GM19438 (cell line): ENCODE measurements around the gene TRMT6.

Experiments used
- ATAC-seq: cut with Tn5 transposase; IDR thresholded peaks from one replicate; pipeline ENCODE4 v1.9.1; 2021; ENCODE audit warnings: low read depth; ENCODE audit not compliant: unreplicated experiment

Gene TRMT6

DNA sequence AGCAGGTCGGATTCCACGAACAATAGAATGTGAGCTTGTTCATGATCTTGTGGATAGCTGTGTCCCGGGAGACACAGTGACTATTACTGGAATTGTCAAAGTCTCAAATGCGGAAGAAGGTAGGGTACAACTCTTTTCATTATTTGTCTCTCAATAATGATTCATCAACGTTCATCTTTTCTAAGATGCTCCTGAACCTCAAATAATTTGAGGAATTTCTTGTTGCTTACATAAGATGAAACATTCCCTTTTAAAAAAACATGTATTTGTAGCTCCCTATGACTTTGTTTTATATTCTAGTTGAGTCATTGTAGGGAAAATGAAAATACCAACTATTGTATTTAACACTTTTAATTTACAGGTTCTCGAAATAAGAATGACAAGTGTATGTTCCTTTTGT is 17.1 kb upstream of the TRMT6 start:
- ATAC-seq, result no peak

DNA sequence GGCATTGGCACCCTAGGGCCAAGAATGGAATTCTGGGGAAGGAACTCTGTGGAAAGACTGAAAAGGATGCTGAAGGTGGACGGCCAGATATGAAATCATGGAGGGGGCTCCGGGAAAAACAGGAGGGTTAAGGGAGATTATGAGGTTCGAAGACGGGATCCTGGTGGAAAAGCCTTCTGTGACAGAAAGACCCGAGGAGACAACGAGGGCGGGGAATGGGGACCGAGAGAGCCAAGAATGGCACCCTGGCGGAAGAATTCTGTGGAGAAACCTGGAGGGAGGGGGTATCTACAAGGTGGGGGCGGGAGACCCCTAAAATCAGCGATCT is 426 bp downstream of the TRMT6 start:
- ATAC-seq, result no peak

DNA sequence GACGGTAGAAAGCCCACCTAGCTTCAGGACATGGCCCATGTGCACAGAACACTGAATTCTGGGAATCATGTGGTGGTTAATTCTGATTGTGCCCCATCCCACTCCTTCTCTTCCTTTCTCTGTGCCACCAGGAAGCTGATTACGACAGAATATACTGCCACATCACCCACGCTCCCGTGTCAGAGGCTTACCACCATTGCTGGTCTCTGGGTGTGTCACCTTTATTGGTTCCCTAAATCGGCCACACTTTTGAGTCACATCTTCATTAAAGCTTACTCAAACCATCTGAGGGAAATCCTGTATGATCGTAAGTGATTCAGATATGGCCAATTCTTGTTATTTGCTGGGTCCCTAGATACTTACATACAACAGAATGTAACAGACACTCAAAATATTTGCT is 3.1 kb downstream of the TRMT6 start:
- no peak for ATAC-seq

DNA sequence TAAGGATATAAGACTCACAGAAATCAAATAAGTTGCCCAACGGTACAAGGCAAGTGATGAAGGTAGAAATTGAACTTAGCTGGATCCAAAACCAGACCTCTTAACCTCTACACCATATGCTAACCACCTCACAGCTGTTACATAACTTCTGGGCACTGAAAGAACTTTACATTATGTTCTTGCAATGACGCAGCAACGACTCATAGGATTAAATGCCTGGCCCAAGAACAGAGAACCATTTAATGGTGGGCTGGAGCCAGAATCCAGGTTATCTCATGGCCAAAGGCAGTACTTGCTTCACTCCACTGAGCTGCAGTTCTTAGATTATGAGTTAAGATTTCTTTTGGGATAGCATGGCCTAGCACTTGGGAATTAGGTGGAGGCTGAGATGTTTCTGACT is 4.4 kb downstream of the TRMT6 start:
- ATAC-seq, result no peak

DNA sequence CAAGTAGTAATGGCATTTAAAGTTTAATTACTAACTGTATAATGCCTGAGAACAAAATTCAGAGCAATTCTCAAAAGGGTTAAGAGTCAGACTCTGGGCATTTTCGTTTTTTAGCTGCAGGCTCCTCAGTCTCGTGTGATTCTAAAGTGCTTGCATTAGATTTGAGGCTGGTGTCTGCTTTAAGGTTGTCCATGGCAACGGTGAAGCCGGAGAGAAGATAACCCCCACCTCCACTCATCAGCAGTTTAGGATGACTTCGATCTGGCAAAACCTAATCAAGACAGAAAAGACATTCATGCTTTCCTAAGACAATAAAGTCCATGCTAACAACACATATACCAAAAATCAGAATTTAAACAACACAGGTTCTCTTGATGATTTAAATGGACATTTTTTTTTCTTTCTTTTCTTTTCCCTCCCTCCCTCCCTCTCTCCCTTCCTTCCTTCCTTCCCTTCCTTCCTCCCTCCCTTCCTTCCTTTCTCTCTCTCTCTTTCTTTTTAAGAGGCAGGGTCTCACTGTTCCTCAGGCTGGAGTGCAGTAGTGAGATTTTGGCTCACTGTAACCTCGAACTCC is 11.8 kb downstream of the TRMT6 start:
- ATAC-seq, result no peak

DNA sequence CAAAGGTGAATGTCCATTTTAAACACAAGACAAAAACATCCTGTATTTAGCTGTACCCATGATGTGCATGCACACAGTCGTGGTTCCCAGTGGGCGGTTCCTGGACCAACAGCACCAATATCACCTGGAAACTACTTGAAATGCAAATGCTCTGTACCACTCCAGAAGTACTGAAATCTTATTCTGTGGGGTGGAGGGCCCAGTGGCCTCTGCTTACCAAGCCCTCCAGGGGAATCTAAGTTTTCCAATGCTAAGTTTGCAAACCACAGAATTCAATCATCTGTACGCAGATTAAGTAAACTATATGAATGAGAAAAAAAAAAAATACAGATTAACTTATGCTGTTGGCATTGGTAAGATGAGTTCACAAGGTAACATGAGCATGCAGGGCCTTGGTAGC is 14.1 kb downstream of the TRMT6 start:
- ATAC-seq, result no peak

DNA sequence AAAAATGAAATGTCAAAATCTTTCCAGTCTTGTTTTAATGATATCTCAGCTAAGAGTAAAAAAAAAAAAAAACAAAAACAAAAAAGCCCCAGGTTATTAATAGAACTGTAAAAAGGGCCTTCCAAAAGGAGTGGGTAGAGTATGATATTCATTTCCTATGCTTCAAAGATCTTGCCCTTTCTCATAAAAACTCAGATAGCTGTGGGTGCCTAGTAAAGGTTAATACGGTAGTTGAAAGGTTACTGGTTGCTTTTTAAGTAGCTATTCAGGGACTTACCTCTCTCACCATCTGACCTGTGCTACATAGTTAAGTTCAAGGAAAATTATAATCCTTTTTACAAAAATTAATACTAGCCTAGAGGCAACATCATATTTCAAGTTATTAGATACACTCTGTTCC is 14.9 kb downstream of the TRMT6 start:
- no peak for ATAC-seq

DNA sequence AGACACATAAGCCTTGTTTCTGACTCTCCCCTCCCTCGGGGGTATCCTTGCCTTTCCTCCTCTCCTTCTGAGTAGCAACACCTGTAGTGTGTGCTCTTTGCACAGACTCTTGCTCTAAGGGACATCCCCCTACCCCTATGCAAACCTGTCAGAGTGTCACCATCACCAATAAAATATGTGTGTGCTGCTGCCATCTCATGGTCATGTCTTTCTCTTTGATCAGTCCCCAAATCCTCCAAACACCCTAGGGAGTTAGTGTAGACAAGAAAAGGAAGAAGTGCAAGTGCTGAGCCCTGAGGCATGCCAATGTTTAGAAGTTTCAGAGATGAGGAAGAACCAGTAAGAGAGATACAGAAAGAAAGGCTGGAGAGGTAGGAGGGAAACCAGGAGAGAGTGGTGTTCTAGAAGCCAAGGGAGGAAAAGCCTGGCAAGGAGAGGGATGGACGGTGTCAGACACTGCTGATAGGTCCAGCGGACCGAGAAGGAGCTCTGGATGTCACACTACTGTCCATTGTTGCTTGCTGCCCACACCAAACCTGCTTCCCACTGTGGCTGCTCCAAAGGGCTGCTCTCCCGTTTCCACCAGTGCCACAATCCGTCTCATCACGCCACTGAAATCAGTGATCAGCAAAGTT is 16.4 kb downstream of the TRMT6 start:
- no peak for ATAC-seq

DNA sequence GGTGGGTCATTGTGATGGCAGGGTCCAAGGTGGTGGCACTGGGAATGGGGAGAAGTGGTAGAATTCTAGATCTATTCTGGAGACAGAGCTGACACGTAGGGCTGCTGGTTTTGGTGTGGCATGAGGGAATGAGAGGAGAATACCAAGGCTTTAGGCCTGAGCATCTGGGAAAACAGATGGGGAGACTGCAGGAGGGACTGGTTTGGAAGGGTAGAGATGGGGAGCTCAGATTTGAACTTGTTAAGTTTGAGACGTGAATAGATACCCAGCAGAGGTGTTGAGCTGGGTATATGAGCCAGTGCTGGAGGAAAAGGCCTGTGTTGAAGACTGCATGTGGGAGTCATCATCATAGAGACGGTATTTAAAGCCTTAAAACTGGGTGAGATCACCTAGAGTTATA is 17.5 kb downstream of the TRMT6 start:
- ATAC-seq, result no peak

DNA sequence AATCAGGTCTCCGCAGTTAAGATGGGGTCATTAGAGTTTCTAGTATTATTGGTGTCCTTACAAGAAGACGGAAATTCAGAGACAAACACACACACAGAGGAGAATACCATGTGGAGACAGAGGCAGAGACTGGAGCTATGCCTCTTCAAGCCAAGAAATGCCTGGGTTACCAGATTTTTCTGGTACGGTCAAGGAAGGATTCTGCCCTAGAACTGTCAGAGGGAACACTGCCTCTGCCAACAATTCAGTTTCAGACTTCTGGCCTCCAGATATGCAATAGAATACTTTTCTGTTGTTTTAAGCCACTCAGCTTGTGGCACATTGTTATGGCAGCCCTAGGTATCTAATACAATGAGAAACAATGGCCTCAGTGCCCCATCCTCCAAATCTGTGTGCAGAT is 18.9 kb downstream of the TRMT6 start:
- ATAC-seq, result no peak

DNA sequence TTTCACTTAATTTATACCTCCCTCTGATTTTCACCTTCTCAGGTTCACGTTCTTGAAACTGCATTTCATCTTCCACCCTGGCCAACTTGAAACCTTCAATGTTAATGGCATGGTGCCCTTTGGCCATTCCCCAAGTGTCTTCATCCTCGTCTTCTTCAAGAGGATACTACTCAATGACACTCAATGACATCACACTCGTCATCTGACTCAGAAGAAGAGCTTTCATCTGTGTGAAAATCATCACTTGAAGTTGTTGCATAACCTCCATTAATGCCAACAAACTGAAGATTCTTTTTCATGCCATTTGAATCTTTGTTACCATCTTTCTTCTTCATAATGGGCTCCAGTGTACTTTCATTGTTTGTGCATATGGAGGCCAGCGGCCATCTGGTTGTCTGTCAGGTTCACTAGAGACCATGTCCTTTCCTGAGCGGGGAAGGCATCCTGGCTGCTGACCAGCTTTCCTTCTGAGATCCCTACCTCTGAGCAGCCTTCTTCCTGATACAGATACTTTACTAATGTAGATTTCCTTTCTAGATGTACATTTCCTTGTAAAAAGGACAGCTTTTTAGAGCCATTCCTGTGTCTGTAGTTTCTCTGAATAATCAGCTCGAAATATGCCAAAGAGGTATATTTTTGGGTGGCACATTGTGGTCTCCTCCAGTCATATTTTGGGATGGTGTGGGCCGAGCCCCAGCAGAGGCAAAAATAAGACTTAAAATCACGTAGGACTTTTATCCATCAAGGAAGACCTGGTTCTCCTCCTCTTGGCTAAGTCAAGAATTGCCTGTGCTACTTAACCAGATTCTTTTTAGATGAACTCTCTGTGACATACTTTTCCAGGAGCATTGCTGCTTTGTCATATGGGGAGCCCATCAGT is 21.3 kb downstream of the TRMT6 start:
- ATAC-seq, result no peak

DNA sequence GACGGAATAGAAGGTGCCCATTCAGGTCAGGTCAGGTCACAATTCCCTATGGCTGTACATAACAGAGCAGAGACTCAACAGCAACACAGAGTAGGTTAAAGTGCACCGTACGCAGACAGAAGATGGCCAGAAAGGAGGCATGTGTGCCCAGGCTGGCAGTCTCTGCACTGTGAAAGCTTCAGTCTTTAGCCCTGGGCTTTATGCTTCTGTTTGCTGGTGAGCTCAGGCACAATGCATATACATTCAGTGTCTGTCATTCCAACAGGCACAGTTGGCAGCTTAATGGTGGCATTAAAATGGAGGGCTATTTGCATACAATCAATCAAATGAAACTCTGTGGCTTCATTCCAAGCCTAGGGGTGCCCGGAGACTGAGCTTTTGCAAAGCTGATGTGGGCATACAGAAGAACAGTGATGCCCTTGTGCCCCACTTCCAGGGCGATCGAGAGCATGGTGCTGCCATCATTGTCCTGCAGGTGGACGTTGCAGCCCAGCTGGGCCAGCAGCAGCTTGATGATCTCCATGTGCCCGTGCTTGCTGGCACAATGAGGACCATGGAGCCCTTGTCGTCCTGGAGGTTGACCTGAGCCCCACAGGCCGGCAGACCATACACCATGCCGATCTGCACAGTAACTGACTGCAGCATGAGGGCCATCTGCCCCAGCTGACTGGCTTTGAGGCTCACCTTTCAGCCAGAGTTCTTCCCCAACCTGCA is 22.4 kb downstream of the TRMT6 start:
- ATAC-seq, result no peak

DNA sequence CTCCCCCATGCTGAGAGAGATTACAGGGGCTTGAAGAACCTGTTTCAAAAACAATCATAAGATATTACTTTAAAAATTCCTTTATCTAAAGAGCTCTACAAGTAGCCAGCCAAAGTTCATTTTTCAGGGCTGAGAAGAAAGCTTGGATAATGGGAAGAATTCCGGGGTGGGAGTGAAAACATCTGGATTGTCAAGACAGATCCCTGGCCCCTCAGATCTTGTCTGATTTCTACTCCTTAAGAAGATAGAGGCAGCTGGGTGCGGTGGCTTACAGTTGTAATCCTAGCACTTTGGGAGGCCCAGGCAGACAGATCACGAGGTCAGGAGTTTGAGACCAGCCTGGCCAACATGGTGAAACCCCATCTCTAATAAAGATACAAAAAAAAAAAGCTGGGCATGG is 24.8 kb downstream of the TRMT6 start:
- no peak for ATAC-seq

DNA sequence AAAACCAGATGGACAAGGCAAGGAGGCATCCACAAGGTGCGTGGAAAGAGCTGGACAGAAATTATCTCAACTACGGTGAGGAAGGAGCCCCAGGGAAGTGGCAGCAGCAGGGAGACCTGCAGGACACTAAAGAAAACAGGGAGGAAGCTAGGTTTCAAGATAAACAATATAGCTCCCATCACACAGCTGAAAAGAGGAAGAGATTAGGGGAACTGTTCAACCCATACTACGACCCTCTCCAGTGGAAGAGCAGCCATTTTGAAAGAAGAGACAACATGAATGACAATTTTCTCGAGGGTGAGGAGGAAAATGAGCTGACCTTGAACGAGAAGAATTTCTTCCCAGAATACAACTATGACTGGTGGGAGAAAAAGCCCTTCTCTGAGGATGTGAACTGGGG is 26.8 kb downstream of the TRMT6 start:
- no peak for ATAC-seq

DNA sequence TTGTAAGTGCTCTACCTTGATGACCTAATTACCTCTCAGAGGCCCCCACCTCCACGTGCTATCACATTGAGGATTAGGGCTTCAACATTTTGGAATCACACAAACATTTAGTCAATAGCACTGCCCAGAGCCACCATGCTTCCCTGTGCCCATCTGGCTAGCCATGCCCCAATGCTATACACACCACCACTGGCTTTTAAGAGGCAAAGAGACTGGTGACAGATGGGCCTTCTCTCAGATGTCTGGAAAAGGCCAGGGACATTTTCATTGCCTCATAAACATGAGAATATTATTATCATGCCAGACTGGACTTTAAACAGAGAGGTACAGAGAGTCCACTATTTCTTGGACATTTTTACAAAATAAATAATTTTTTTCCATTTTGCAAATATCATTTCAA is 29.8 kb downstream of the TRMT6 start:
- no peak for ATAC-seq

DNA sequence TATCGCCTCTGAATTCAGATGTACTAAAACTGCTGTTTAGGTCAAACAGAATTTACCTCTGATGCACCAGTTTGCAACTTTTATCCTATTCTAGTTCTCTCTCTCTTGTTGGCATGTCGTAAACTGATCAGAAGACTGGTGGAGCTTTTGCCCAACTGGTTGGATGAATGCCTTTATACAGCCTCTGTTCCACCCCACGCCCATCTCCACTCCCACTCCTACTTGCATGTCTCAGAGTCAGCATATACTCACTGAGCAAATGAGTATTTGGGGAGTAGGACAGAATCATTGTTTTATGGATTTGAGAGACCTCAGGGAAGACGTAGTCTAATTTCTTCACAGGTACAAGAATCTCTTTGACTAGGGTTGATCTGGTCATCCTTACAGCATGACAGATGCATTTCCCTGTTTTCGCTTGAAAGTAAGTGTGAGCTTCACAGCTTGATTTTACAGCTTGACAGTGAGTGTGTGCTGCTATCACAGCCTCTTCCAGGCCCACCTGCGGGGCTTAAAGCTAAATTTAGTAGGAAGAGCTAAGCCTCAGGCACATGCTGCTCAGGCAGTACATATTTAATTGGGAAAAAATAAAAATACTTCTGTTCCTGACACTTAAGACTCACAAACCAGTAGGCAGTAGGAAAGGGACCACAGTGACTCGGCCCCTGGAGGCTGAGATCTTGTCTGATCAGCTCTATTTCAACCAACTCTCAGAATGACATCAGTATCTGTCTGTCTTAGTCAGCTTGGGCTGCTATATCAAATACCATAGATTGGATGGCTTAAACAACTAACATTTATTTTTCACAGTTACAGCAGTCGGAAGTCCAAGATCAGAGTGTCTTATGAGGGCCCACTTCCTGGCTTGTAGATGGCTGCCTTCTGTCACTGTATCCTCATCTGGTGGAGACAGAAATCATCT is 30.4 kb downstream of the TRMT6 start:
- no peak for ATAC-seq

DNA sequence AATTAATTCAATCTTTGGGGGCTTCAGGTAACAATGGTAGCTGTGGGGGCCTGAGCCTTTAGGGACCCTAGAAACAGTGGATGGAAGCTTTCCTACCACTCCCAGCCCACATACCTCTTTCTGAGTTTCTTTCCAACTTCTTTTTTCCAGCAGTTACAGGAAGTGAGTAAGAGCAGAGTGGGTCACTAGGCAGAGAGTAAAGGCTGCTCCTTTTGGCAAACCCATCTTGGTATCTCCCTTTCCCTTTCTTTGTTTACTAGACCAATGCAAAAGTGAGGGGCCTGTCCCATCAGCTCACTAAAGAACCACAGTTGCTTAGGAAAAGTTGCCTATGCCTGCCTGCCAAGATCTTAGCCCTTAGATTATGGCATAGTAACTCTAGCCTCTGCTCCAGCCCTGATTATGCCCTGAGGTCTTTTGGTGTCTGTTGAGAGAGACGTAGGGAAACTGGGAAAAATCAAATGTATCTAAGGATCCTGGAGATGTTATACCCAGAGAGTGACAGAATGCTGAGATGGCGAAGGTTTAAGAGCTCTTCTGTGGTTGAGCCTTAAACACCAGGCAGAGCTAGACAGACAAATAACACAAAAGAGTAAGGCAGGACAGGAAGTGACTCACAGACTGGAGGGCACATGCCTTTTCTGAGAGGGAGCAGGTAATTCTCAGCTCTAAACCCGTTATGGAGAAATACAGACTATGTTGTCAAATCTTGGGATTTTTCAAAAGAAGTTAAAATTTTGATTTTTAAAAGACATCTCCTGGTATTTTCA is 31.3 kb downstream of the TRMT6 start:
- ATAC-seq, result no peak

DNA sequence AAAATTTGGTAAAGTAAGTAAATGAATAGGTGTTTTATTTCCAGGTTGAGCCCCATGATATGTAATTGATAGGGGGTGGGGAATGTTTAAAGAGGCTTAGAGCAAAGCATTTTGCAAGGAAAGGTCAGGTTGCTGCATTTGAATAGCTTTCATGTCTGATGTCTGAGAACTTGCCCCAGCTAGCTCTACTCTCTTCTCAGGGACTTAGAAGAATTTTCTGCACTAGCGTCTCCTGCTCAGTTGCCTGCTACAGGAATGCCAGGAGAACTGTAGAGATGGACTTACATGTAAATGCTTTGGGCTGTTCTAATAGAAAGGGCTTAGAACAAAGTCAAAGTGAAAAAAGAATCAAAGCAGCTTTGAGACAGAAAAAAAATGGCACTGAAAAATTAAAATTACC is 35.5 kb downstream of the TRMT6 start:
- no peak for ATAC-seq

DNA sequence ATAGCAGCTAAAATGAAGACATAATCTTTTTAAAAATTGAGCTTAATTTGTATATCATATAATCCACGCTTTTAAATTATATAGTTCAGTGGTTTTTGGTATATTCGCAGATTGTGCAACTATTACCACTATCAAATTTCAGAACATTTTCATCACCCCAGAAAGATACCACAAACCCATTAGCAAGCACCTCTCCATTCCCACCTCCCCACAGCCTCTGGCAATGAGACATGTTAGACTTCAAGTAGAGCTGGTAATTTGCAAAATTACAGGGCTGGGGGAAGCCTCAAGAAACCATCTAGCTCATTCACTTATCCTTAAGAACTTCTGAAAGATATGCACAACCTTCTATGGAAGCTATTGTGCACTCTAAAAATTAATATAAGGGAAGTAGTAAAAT is 37.2 kb downstream of the TRMT6 start:
- ATAC-seq, result no peak

DNA sequence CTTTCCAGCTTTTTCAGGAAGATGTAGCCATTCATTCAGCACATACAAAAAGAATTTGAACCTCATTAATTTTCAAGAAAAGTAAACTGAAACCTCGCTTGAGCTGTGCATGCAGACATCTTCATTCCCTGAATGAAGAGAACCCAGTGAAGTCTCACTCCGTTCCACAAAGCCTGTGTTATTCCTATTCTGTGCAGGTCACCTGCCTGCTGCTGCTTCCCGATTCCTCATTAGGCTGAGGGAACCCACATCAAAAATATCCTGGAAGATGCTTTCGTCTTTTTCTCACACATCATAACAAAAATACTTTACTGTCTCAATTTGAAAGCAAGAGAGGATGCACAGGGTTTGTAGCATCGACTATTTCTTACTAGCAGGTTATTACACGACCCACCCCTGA is 40.1 kb downstream of the TRMT6 start:
- no peak for ATAC-seq
